Hippocampal formation (tissue), 2 donors: ENCODE results near the gene STARD9.
A peak's percentile ranks its signal among the peaks of the same experiment; 100 is the strongest.
"Not testable (repeated sequence)": the region's sequence is repeated elsewhere in the genome, so short reads cannot be mapped to it uniquely, and the experiment has no call there.

Experiments
- DNase-seq, 2 donors: peaks; one replicate each; lab custom pipeline; 2025; lab: John Stamatoyannopoulos, UW

The STARD9 gene

GRCh38 chr15:42627485-42627884, 52.1 kb downstream of the STARD9 start:
- DNase-seq = no peak

DNA sequence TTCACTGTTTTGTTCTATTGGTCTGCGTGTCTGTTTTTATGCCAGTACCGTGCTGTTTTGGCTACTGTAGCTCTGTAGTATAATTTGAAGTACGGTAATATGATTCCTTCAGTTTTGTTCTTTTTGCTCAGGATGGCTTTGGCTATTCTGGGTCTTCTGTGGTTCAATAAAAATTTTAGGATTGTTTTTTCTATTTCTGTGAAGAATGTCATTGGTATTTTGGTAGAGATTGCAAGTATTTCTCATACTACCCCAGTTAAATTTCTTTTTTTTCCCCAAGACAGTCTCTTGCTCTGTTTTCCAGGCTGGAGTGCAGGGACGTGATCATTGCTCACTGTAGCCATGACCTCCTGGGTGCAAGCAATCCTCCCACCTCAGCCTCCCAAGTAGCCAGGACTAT, 53.4 kb downstream of the STARD9 start:
- no peak for DNase-seq

DNA sequence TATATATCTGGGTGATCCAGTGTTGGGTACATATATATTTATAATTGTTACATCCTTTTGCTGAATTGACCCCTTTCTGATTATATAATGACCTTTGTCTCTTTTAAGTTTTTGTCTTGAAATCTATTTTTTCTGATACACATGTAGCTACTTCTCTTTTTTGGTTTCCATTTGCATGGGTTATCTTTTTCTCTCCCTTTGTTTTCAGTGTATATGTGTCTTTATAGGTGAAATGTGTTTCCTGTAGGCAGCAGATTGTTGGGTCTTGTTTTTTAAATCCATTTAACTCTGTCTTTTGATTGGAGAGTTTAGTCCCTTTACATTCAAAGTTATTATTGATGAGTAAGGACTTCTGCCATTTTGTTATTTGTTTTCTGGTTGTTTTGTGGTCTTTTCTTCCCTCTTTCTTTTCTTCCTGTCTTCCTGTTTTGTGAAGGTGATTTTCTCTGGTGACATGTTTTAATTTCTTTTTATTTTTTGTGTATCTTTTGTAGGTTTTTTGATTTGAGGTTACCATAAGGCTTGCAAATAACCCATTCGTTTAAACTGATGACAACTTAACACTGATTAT, 56.8 kb downstream of the STARD9 start:
- no peak for DNase-seq

- no peak for DNase-seq
Observed at GRCh38 chr15:42640109-42640508, 64.7 kb downstream of the STARD9 start.

GRCh38 chr15:42650208-42651066, 75.0 kb downstream of the STARD9 start:
- peak; percentile 68 to 71 for DNase-seq

DNA sequence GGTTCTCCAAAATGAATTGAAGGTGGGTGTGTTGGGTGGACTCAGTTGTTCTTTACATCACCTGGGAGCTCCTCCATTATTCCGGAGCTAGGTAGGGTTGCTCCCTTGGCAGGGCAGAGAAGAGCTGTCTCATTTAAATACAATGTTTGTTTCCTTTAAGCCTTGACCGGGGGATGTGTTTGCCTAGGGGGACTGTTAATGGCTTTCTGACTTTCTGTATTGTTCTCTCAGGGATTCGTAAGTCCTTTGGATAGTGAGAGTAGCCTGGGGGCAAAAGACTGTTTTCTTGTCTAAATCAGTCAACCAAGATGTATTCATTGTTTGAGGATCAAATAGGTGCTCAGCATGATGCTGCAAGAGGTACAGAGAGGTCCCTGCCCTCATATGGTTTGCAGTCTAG, 90.4 kb downstream of the STARD9 start:
- DNase-seq = no peak

DNA sequence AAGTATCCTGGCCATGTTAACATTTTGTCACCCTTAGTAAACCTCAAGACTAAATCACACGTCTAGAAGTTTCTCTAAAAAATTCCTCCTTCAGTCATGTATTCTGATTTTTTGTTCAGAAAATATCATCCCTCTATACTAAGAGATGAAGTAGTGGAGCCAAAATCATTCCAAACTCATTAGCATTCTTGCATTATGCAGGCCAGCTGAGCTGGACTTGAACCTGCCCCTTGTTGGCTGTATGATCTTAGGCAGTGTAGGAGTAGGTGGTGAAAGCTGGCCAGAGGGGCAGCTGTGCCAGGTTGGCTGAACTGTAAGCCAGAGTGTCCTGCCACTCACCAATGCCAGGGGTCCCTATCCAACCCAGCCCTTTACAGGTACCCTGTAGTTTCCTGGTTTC, 92.4 kb downstream of the STARD9 start:
- DNase-seq = no peak

- DNase-seq = no peak
Observed at GRCh38 chr15:42670451-42670850, 95.0 kb downstream of the STARD9 start.

- no peak for DNase-seq
Observed at GRCh38 chr15:42672444-42672843, 97.0 kb downstream of the STARD9 start.

DNA sequence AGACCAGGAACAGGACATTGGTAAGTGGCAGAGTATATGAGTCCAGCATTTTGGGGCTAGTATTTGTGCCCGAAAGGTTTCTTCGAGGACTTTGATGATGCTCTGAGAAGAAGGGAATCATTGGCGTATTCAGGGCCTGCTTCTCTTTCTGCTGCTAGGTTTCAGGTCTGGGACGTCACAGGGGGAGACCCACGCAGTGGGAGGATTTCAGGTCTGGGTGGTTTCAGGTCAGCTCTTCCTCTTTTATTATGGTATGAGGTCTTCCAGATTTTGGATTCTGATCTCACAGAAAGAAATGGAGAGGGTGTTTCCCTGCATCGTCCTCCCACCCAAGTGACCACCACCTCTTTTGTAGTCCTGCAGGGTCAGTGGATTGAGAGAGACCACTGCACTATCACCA, 99.1 kb downstream of the STARD9 start:
- DNase-seq = no peak

DNA sequence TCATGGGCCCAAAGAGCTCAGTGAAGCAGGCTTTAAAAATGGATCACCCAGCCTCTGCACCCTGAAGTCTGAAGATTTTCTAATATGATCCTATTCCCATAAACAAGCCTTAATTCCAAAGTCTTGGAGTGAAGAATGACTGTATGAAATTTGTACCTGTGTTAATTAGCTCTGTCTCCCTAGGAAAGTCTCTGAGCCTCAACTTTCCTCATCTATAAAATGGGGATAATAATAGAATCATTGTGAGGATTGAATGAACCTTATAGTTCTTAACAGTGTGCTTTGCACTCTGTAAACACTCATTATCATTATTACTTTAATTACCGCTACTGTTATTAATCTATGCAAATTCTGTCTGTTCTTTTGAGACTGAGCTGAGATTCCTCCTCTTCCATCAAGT, 99.6 kb downstream of the STARD9 start:
- DNase-seq = no peak

- DNase-seq = no peak
Observed at GRCh38 chr15:42679285-42680141, 104.1 kb downstream of the STARD9 start.

GRCh38 chr15:42680142-42680482, 104.7 kb downstream of the STARD9 start:
- DNase-seq = not testable (repeated sequence)

GRCh38 chr15:42681119-42681518, 105.7 kb downstream of the STARD9 start:
- DNase-seq = no peak

DNA sequence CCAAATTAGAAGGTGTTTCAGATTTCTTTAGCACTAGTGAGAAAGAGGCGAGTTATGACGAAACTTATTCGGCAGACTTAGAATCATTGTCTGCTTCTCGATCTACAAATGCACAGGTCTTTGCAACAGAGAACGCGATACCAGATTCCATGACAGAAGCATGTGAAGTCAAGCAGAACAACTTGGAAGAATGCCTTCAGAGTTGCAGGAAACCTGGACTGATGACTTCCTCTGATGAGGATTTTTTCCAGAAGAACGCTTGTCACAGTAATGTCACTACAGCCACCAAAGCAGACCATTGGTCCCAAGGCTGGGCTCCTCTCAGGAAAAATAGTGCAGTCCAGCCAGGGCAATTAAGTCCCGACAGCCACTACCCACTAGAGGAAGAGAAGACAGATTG, 110.9 kb downstream of the STARD9 start:
- no peak for DNase-seq

- DNase-seq = no peak
Observed at GRCh38 chr15:42687740-42688139, 112.3 kb downstream of the STARD9 start.

DNA sequence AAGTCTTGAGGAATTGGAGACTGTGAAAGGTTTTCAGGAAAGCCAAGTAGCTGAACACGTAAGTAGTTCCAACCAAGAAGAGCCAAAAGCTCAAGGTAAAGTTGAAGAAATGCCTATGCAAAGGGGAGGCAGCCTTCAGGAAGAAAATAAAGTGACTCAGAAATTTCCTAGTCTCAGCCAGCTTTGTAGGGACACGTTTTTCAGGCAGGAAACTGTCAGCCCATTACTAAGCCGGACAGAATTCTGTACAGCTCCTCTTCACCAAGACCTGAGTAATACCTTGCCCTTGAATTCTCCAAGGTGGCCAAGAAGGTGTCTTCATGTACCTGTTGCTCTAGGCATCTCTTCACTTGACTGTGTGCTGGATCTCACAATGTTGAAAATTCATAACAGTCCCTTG, 112.9 kb downstream of the STARD9 start:
- no peak for DNase-seq

- no peak for DNase-seq
Observed at GRCh38 chr15:42691308-42691707, 115.9 kb downstream of the STARD9 start.

DNA sequence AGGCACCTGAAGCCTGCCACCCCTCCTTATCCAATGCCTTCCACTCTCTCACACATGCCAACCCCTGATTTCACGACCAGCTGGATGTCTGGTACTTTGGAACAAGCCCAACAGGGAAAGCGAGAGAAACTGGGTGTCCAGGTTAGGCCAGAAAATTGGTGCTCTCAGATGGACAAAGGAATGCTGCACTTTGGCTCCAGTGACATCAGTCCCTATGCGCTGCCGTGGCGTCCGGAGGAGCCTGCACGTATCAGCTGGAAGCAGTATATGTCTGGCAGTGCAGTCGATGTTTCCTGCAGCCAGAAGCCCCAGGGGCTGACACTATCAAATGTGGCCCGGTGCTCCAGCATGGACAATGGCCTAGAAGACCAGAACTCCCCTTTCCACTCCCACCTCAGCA, 116.4 kb downstream of the STARD9 start:
- no peak for DNase-seq

GRCh38 chr15:42692536-42692935, 117.1 kb downstream of the STARD9 start:
- DNase-seq = no peak

- DNase-seq = no peak
Observed at GRCh38 chr15:42692997-42693396, 117.6 kb downstream of the STARD9 start.

DNA sequence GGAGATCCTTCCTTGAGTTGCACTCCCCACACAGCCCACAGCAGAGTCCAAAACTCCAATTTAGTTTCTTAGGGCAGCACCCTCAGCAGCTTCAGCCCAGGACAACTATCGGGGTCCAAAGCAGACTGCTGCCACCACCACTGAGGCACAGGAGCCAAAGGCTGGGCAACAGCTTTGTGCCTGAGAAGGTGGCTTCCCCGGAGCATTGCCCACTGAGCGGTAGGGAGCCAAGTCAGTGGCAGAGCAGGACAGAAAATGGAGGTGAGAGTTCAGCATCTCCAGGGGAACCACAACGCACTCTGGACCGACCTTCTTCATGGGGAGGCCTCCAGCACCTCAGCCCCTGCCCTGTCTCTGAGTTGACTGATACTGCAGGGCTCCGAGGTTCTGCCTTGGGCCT, 118.1 kb downstream of the STARD9 start:
- DNase-seq = no peak

DNA sequence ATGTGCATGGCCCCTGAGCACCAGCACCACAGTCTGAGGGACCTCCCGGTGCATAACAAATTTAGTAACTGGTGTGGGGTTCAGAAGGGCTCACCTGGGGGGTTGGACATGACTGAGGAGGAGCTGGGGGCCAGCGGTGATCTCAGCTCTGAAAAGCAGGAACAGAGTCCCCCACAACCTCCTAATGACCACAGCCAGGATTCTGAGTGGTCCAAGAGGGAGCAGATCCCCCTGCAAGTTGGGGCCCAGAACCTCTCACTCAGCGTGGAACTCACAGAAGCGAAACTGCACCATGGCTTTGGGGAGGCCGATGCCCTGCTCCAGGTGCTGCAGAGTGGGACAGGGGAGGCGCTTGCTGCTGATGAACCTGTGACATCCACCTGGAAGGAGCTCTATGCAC, 118.5 kb downstream of the STARD9 start:
- DNase-seq = no peak
